CD4-positive, alpha-beta T cell treated with Interleukin-6 for 4 hours (primary cell): ENCODE measurements around the gene NBL1.

Source experiments
- DNase-seq: peaks from one replicate; pipeline ENCODE4 v3.0.0-alpha.2; 2020; ENCODE audit warnings: mixed read lengths

The NBL1 gene

DNA sequence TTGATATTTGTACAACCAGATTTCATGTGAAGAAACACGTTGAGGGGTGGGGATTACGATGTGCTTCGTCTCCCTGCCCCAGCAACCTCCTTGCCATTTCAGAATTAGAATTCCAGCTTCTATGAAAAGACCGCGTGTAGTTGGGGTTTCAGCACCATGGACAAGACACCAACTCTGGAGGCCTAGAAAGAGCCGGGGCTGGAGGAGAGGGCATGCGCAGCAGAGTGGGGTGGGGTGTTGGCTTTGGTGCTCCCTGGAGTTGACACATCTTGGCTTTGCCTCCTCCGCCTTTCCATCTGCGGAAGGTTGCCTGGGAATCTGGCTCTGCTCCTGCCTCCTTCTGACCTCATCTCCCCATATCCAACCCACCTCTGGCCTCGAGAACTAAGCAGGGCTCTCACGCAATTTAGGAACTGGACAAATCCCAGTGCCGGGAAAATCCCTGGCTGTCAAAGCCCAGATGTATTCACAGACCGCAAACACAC is 32.4 kb downstream of the NBL1 start:
- peak; percentile 21 for DNase-seq

- DNase-seq = no peak
Observed at GRCh38 chr1:19678493-19678892, 34.4 kb downstream of the NBL1 start.

DNA sequence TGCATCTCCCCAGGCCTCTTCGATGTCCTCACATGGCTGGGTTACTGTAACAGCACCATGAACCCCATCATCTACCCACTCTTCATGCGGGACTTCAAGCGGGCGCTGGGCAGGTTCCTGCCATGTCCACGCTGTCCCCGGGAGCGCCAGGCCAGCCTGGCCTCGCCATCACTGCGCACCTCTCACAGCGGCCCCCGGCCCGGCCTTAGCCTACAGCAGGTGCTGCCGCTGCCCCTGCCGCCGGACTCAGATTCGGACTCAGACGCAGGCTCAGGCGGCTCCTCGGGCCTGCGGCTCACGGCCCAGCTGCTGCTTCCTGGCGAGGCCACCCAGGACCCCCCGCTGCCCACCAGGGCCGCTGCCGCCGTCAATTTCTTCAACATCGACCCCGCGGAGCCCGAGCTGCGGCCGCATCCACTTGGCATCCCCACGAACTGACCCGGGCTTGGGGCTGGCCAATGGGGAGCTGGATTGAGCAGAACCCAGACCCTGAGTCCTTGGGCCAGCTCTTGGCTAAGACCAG is 34.9 kb downstream of the NBL1 start:
- DNase-seq = no peak

GRCh38 chr1:19679691-19680090 is 35.6 kb downstream of the NBL1 start:
- DNase-seq = no peak

GRCh38 chr1:19680644-19681043 is 36.5 kb downstream of the NBL1 start:
- DNase-seq = no peak

GRCh38 chr1:19682257-19682656 is 38.1 kb downstream of the NBL1 start:
- no peak for DNase-seq

DNA sequence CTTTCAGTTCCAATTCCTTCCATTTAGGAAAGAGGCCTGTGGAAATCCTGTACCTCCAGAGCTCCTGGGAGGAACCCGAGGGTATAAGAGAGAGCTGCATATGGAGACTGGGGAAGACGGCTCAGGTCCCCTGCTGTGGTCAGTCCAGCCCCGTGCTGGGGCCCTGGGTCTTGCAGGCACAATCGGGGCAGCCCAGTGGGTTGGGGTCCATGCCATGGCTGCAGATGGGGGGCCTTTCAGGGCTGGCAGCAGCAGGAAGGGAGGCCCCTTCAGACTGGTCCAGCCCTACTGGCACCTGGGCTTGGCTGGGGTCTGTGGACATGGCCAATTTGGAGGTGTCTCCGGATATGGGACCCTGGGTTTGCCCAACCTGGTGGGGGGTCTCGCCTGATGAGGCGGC is 38.8 kb downstream of the NBL1 start:
- DNase-seq = no peak

- DNase-seq = no peak
Observed at GRCh38 chr1:19683351-19683750, 39.2 kb downstream of the NBL1 start.

DNA sequence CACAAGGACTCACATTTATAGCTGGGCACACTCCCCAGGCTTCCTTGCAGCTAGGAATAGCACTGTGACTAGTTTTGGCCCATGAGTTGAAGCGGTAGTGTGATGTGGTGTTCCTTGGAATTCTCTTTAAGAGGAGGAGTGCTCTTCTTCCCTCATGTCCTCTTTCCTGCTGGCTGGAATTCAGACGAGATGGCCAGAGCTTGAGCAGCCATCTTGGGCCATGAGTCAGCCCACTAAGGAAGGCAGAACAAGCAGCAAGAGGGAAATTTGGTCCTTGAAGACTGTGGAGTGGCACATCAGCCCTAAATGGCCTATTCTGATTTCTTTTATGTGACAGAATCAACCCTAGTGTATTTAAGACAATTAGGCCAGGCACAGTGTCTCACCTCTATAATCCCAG is 40.6 kb downstream of the NBL1 start:
- no peak for DNase-seq

DNA sequence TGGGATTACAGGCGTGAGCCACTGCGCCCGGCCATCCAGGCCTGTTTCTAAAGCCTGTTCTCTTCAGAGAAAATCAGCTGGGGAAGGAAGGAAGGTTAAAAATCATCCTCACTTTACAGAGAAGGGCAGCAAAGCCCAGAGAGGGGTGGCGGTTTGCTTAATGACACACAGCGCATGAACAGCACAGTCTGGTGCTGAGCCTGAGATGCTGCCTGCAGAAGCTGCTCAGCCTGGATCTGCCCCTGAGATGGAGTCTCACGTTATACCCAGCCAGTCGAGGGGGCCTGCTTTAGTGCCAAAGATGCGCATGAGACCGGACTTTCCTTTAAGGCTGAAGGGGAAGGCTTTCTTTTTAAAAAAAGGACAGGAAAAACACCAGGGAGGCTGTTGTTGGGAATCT is 41.9 kb downstream of the NBL1 start:
- DNase-seq = no peak

GRCh38 chr1:19687414-19687813 is 43.3 kb downstream of the NBL1 start:
- DNase-seq = no peak

DNA sequence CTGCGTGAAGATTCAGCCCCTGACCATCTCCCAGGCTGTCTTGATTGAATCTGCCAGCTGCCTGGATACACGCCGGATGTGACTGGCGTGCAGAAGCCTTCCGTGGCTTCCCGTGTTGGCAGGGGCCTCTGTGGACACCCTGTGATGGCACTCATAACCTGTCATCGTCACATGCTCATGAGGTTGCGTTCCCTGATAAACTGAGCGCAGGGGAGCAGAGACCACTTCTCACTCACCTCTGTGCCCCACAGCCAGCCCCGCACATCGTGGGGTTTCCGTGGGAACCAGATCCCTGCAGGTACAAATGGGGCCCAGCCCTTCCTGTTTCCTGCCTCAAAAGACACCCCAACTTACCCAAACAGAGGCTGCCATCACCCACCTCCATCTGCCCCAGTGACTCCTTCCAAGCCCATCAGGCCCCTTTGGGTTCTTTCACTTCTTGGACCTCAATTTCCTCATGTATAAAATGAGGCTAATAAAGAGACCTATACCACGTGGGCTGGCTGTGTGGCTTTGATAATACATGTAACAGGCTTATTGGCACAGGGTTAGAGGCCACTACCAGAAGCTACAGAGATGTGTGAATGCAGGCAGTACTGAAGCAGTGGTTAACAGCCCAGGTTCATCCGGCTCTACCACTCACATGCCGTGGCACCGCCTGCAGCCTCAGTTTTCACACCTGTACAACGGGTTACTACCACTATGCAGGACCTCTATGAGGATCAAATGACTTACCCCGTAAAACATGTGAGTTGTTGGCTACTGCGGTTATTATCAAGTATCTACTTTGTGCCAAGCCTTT is 44.1 kb downstream of the NBL1 start:
- peak; percentile 61 for DNase-seq

DNA sequence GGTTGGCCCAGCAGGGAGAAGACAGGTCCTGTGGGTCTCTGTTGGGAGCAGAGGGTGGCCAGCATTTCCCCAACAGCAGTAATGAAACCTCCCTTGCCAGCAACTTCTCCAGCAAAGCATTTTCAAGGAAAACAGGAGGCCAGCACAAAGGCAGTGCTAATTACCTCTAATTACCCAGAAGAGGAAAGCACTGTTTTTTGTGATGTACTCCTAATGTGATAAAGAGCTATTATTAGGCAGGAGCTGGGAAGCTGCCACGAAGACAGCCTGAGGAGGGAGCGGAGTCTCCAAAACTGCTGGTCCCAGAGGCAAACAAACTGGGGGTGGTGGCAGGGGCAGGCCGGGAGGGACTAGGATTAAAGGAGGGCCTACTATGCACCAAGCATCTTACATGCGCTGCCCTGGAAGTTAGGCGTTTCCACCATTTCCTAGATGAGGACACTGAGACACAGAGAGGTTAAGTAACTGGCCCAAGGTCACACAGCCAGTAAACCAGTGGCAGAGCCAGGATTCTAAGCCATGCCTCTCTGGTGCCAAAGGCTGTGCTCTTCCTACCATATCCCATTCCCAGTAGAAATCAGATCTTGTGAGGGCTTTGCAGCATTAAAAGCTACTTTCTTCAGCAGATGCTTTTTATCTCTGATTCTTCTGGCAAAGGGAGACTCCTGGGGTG is 45.1 kb downstream of the NBL1 start:
- DNase-seq = no peak

GRCh38 chr1:19689856-19690255 is 45.7 kb downstream of the NBL1 start:
- DNase-seq = no peak

GRCh38 chr1:19690342-19690741 is 46.2 kb downstream of the NBL1 start:
- no peak for DNase-seq

- DNase-seq = no peak
Observed at GRCh38 chr1:19694298-19694697, 50.2 kb downstream of the NBL1 start.

DNA sequence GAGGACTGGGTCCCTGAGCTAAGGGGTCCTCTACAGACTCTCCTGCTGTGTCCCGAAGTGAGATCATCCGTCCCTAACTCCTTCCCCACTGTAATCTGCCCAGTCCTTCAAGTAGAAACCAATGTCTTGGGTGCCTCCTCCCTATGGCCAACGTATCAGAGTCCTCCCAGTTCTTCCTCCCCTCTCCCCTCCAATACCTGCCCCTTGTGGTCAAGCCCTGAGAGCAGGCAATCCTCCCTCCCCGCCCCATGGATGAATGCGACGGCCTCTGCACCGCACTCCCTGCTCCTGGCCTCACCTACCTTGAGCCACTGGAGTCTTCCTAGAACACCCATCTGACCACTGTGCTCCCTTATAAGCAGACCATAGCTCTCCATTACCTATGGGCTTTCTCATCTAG is 51.7 kb downstream of the NBL1 start:
- DNase-seq = no peak

DNA sequence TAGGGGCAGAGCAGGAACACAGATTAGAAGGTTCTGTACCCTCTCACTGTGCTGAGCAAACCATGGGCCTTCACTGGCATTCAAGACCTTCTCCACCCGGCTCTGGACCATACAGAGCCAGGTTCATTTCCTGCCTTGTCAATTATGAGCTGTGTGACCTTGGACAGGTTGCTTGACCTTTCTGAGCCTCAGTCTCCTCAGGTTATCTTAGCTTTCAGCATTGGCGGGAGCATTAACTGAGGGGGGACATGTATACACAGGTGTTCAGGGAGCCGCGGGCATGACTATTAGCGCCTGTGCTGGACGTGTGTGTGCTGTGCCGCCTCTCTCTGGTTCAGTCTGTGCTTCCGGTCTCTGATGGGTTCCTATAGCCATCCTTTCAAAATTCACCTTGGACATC is 52.7 kb downstream of the NBL1 start:
- no peak for DNase-seq

DNA sequence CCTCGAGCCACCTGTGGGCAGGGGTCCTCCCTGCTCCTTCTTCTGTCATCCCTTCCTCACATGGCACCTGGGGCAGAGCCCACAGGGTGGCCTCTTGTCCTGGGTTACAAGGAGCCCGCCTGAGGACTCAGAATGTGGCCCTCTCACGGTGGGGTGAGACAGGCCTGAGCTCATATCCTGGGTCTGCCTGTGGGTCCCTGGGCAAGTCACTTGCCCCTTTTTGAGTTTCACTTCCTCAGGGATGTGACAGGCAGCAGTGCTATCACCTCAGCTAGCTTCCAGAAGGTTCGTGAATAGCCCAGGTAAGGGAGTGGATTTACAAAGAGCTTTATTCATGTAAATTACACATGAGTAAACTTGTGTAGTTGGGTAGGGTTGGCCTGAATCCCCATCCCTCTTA is 54.1 kb downstream of the NBL1 start:
- DNase-seq = no peak

DNA sequence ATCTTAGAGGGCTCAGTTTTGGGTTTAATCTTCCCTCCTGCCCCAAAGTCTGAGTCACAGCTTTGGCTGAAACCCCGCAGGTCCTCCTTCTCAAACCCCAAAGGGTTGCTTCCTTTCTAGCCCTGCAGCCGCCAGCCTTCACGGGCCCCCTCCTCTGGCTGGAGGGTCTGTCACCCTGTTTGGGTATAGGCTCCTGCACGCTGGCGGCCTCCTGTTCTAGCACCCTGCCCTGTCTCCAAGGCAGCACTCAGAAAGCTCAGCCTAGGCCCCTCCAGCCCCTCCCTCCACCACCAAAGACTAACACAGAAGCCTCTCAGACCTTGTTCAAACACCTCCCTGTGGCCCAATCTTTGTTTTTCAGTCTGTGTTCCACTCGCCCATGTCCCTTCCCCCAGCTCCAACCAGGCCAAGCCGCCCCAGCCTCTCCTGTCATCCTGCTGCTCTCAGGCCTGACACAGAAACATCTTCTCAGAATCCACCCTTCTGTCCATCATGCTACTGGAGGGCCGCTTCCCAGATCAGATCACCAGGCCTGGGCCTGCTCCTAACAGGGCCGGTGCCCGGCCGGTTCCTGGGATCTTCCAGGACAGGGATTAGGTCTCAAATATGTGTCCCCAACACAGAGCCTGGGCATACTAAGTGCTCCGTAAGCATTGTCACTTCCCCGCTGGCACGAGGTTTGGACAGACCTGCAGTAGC is 56.1 kb downstream of the NBL1 start:
- no peak for DNase-seq

DNA sequence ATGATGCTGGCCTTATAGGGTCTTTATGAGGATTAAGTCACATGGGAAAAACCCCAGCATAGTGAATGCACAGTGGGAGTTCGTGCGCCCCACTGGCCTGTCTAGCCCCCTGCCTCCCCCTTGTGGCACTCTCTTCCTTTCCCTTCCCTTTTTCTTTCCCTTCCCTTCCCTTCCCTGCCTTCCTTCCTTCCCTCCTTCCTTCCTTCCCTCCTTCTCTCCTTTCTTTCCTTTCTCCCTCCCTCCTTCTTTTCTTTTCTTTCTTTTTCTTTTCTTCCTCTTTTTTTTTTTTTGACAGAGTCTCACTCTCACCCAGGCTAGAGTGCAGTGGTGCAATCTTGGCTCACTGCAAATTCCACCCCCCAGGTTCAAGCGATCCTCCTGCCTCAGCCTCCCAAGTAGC is 59.2 kb downstream of the NBL1 start:
- DNase-seq = no peak

- DNase-seq = peak; percentile 71
Observed at GRCh38 chr1:19704247-19705113, 60.4 kb downstream of the NBL1 start.

GRCh38 chr1:19705464-19705863 is 61.4 kb downstream of the NBL1 start:
- no peak for DNase-seq
